Suprapubic skin (tissue), 4 donors: ENCODE results near the gene WDFY4.

Experiments
- CTCF ChIP-seq, 2 donors: fragments of 200-600 bp in 1 of 2; fragments of 450-650 bp in 1 of 2; sonication (generic) in 1 of 2; IDR thresholded peaks; one replicate each; pipeline ENCODE4 v1.5.1; 2016 to 2019; ENCODE audit warnings: antibody characterized with exemption in 2 of 2, mild to moderate bottlenecking in 1 of 2, moderate library complexity in 1 of 2
- EP300 ChIP-seq: sonication (generic); formaldehyde crosslinking; IDR thresholded peaks from one replicate; pipeline ENCODE4 v1.6.1; 2017; ENCODE audit warnings: antibody characterized with exemption
- POLR2AphosphoS5 ChIP-seq, 3 donors: sonication (generic); formaldehyde crosslinking; IDR thresholded peaks; one replicate each; pipeline ENCODE4 v1.6.1; 2017; ENCODE audit warnings: antibody characterized with exemption in 3 of 3

DNA sequence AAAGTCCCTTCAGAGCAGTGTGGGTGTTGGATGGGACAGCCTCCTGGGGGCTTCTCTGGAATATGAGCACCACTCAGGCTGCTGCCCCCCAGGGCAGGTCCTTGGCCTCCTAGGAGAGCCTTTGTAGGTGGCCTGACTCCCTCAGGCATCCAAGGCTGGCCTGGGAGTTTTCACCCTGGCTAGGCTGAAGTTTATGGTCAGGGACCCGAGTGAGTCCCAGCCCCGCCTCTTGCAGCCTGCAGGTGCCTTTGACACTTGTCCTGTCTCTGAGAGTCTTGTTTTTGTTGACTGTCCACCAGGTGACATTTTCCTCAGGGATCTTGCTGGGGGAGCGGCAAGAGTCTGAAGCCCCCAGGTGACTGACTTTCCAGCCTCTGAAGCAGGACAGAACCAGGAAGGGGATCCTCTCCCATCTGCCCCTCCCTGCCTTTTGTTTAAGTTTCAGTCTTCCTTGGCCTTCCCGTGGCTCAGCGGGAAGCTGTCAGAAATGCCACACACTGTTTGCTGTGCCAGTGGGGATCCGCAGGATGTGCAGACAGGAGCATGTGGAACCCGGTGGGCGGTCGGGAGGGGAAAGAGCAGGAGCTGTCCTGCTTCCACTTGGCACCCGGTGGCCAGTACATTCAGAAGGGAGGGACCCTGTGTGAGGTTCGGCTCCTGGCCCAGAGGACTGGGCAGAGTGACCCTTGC, 195.5 kb downstream of the WDFY4 start:
- no peak for TF ChIP-seq EP300
- TF ChIP-seq POLR2AphosphoS5 (IDR thresholded peaks at IDR 0.05) = no peak
- no peak for TF ChIP-seq CTCF (IDR thresholded peaks at IDR 0.05)
